Suprapubic skin (tissue), 4 donors: ENCODE results near the gene KL.

Source experiments
- CTCF ChIP-seq, 2 donors: fragments of 200-600 bp in 1 of 2; fragments of 450-650 bp in 1 of 2; sonication (generic) in 1 of 2; IDR thresholded peaks; one replicate each; pipeline ENCODE4 v1.5.1; 2016 to 2019; ENCODE audit warnings: antibody characterized with exemption in 2 of 2, mild to moderate bottlenecking in 1 of 2, moderate library complexity in 1 of 2
- EP300 ChIP-seq: sonication (generic); formaldehyde crosslinking; IDR thresholded peaks from one replicate; pipeline ENCODE4 v1.6.1; 2017; ENCODE audit warnings: antibody characterized with exemption
- POLR2A ChIP-seq, 2 donors: fragments of 450-650 bp; IDR thresholded peaks; one replicate each; pipeline ENCODE4 v1.6.1; 2017; ENCODE audit warnings: antibody characterized with exemption in 2 of 2, mild to moderate bottlenecking in 2 of 2, moderate library complexity in 2 of 2
- POLR2AphosphoS5 ChIP-seq, 3 donors: sonication (generic); formaldehyde crosslinking; IDR thresholded peaks; one replicate each; pipeline ENCODE4 v1.6.1; 2017; ENCODE audit warnings: antibody characterized with exemption in 3 of 3

GRCh38 chr13:33081666-33082065 lies 65.4 kb downstream of the KL start:
- TF ChIP-seq EP300 = no peak
- TF ChIP-seq POLR2AphosphoS5 (IDR thresholded peaks at IDR 0.05) = no peak
- TF ChIP-seq CTCF (IDR thresholded peaks at IDR 0.05) = no peak
- no peak for TF ChIP-seq POLR2A (IDR thresholded peaks at IDR 0.05)
